Urinary bladder (tissue), 4 donors: Measurements from ENCODE around the gene DTHD1. TPM values are rescaled to one million over a fixed set of nuclear protein-coding genes. Genes with fewer than 3 reads are reported as not detected.

Experiments used
- DNase-seq: peaks from one replicate; pipeline ENCODE4 v3.0.0-alpha.2; 2015; ENCODE audit errors: extremely low spot score
- H3K27ac ChIP-seq: one replicate; pipeline ENCODE4 v1.5.1; 2013; ENCODE audit warnings: low read depth, mild to moderate bottlenecking, moderate library complexity
- H3K36me3 ChIP-seq: one replicate; pipeline ENCODE4 v1.6.1; 2013; ENCODE audit warnings: mild to moderate bottlenecking, moderate library complexity; ENCODE audit not compliant: insufficient read depth
- H3K4me1 ChIP-seq: one replicate; pipeline ENCODE4 v1.6.1; 2013; ENCODE audit warnings: mild to moderate bottlenecking, moderate library complexity; ENCODE audit not compliant: insufficient read depth
- H3K4me3 ChIP-seq: one replicate; pipeline ENCODE4 v1.5.1; 2013; ENCODE audit warnings: low read depth, low read length
- WGBS: extraction: QIAGEN DNeasy Blood & Tissue Kit; methylation state at CpG from one replicate; pipeline ENCODE4 v1.1.7; 2013; 5-methylcytosine and 5-hydroxymethylcytosine counted together
- polyA plus RNA-seq: library from polyadenylated mRNA; stranded (reverse); fragments of 200-250 nt; gene quantifications from one replicate; pipeline ENCODE4 v1.2.3, GENCODE V29; 2013
- total RNA-seq: library from RNA; depleted of rRNA; stranded (reverse); fragments of >200 nt; gene quantifications from one replicate; pipeline ENCODE4 v1.2.3, GENCODE V29; 2014
- donor health status: healthy with polysubstance abuse.
- donor health status: healthy.

The DTHD1 gene
- total and polyA plus RNA-seq, 2 donors, result 0.04 TPM; not detected in 1

- DNase-seq, result no peak
- no peaks in the 10 kb centered on the region for H3K36me3 ChIP-seq
- no peaks in the 10 kb centered on the region for H3K4me1 ChIP-seq
- no peak overlapping the region for H3K4me3 ChIP-seq
- H3K27ac ChIP-seq, result no peak overlapping the region
- 80% methylated on average over 2 of the region's 2 CpGs for WGBS
Observed at GRCh38 chr4:36283912-36284465, 2.6 kb downstream of the DTHD1 start.

- 77% methylated on average over 6 of the region's 6 CpGs for WGBS
- Histone ChIP-seq H3K36me3 (no peaks in the 10 kb centered on the region), H3K4me1 (no peaks in the 10 kb centered on the region), H3K4me3 (no peak overlapping the region), H3K27ac (no peak overlapping the region)
- no peak for DNase-seq
Observed at GRCh38 chr4:36285784-36286480, 4.5 kb downstream of the DTHD1 start.

GRCh38 chr4:36286481-36286871, 5.1 kb downstream of the DTHD1 start:
- Histone ChIP-seq H3K36me3 (no peaks in the 10 kb centered on the region), H3K4me3 (no peak overlapping the region), H3K4me1 (no peaks in the 10 kb centered on the region), H3K27ac (no peak overlapping the region)
- no peak for DNase-seq
- WGBS, result 87% methylated on average over 4 of the region's 4 CpGs

- Histone ChIP-seq H3K4me1 (no peaks in the 10 kb centered on the region), H3K36me3 (no peaks in the 10 kb centered on the region), H3K27ac (no peak overlapping the region), H3K4me3 (no peak overlapping the region)
- DNase-seq, result no peak
- WGBS, result 48% methylated on average over 2 of the region's 2 CpGs
Observed at GRCh38 chr4:36288731-36289426, 7.5 kb downstream of the DTHD1 start.

- H3K4me1 ChIP-seq, result no peaks in the 10 kb centered on the region
- no peaks in the 10 kb centered on the region for H3K36me3 ChIP-seq
- no peak overlapping the region for H3K4me3 ChIP-seq
- H3K27ac ChIP-seq, result no peak overlapping the region
- WGBS, result 34% methylated on average over 2 of the region's 2 CpGs
- DNase-seq, result no peak
Observed at GRCh38 chr4:36290641-36291040, 9.2 kb downstream of the DTHD1 start.

GRCh38 chr4:36292556-36293188, 11.3 kb downstream of the DTHD1 start:
- Histone ChIP-seq H3K27ac (no peak overlapping the region), H3K4me3 (no peak overlapping the region), H3K36me3 (no peaks in the 10 kb centered on the region), H3K4me1 (no peaks in the 10 kb centered on the region)
- WGBS, result 78% methylated on average over 7 of the region's 7 CpGs
- DNase-seq, result no peak

- whole genome bisulfite sequencing, result 87% methylated on average over 2 of the region's 2 CpGs
- Histone ChIP-seq H3K4me3 (no peak overlapping the region), H3K27ac (no peak overlapping the region), H3K36me3 (no peaks in the 10 kb centered on the region), H3K4me1 (no peaks in the 10 kb centered on the region)
- DNase-seq, result no peak
Observed at GRCh38 chr4:36301127-36301526, 19.7 kb downstream of the DTHD1 start.

- Histone ChIP-seq H3K4me3 (no peak overlapping the region), H3K27ac (no peak overlapping the region), H3K4me1 (no peaks in the 10 kb centered on the region), H3K36me3 (no peaks in the 10 kb centered on the region)
- DNase-seq, result no peak
- 58% methylated on average over 3 of the region's 3 CpGs for WGBS
Observed at GRCh38 chr4:36303426-36304137, 22.2 kb downstream of the DTHD1 start.

- H3K4me3 ChIP-seq, result no peak overlapping the region
- WGBS, result 51% methylated on average over 1 of the region's 1 CpG
- no peak overlapping the region for H3K27ac ChIP-seq
- H3K4me1 ChIP-seq, result no peaks in the 10 kb centered on the region
- no peak for DNase-seq
- no peaks in the 10 kb centered on the region for H3K36me3 ChIP-seq
Observed at GRCh38 chr4:36304138-36304681, 22.8 kb downstream of the DTHD1 start.

GRCh38 chr4:36308150-36308549, 26.7 kb downstream of the DTHD1 start:
- H3K4me1 ChIP-seq, result no peaks in the 10 kb centered on the region
- no peak for DNase-seq
- no peak overlapping the region for H3K27ac ChIP-seq
- H3K36me3 ChIP-seq, result no peaks in the 10 kb centered on the region
- WGBS, result 31% methylated on average over 2 of the region's 2 CpGs
- no peak overlapping the region for H3K4me3 ChIP-seq

GRCh38 chr4:36310216-36310615, 28.8 kb downstream of the DTHD1 start:
- Histone ChIP-seq H3K4me3 (no peak overlapping the region), H3K27ac (no peak overlapping the region), H3K36me3 (no peaks in the 10 kb centered on the region), H3K4me1 (no peaks in the 10 kb centered on the region)
- DNase-seq, result no peak
- WGBS, result 71% methylated on average over 4 of the region's 4 CpGs

GRCh38 chr4:36310793-36311192, 29.4 kb downstream of the DTHD1 start:
- H3K4me3 ChIP-seq, result no peak overlapping the region
- no peaks in the 10 kb centered on the region for H3K4me1 ChIP-seq
- H3K27ac ChIP-seq, result no peak overlapping the region
- no peak for DNase-seq
- 69% methylated on average over 8 of the region's 8 CpGs for whole genome bisulfite sequencing
- no peaks in the 10 kb centered on the region for H3K36me3 ChIP-seq

GRCh38 chr4:36312511-36312910, 31.1 kb downstream of the DTHD1 start:
- no peak for DNase-seq
- no peaks in the 10 kb centered on the region for H3K4me1 ChIP-seq
- no peak overlapping the region for H3K27ac ChIP-seq
- no peaks in the 10 kb centered on the region for H3K36me3 ChIP-seq
- no peak overlapping the region for H3K4me3 ChIP-seq
- 76% methylated on average over 3 of the region's 3 CpGs for WGBS
